WTC11 (cell line): ENCODE data around the gene MRNIP. TPM values are rescaled to one million over a fixed set of nuclear protein-coding genes. Genes with fewer than 3 reads are reported as not detected.

Source experiments
- ATAC-seq: fragments of 200-7000 bp; cut with Tn5 transposase; 2 replicates; pipeline ENCODE4 v1.10.0; 2021; ENCODE audit warnings: mild to moderate bottlenecking, moderate library complexity
- CTCF ChIA-PET: fragments of 300-600 bp; sonication (Branson Sonifier 250); formaldehyde crosslinking; loops from one replicate; lab custom pipeline; 2021; ENCODE audit warnings: antibody characterized with exemption; lab: Charles Lee
- POLR2A ChIA-PET: fragments of 350-600 bp; sonication (Branson Sonifier 250); formaldehyde crosslinking; loops from one replicate; lab custom pipeline; 2021; ENCODE audit warnings: antibody characterized with exemption; lab: Charles Lee
- DNase-seq: peaks from one replicate; pipeline ENCODE4 v3.0.0; 2021; ENCODE audit warnings: low spot score
- H3K27ac Mint-ChIP-seq: 2 replicates; pipeline ENCODE4 v1.8.0; 2021; ENCODE audit warnings: mixed read lengths
- H3K27me3 Mint-ChIP-seq: 2 replicates; pipeline ENCODE4 v1.8.0; 2021; ENCODE audit warnings: low read depth, mild to moderate bottlenecking, moderate library complexity, mixed read lengths
- H3K36me3 Mint-ChIP-seq: 2 replicates; pipeline ENCODE4 v1.8.0; 2021; ENCODE audit warnings: mixed read lengths
- H3K4me1 Mint-ChIP-seq: 2 replicates; pipeline ENCODE4 v1.8.0; 2022; ENCODE audit warnings: mixed read lengths
- H3K4me3 Mint-ChIP-seq: 2 replicates; pipeline ENCODE4 v1.8.0; 2021; ENCODE audit warnings: mild to moderate bottlenecking, moderate library complexity, mixed read lengths
- H3K9me3 Mint-ChIP-seq: 2 replicates; pipeline ENCODE4 v1.8.0; 2021; ENCODE audit warnings: mixed read lengths
- ATF3 ChIP-seq: sonication (generic); formaldehyde crosslinking; conservative IDR thresholded peaks from 2 replicates; pipeline ENCODE4 v1.8.1; 2022; ENCODE audit warnings: mild to moderate bottlenecking, missing genetic modification reagents
- CBFB ChIP-seq: sonication (generic); formaldehyde crosslinking; IDR thresholded peaks from 2 replicates; pipeline ENCODE4 v1.8.1; 2022; ENCODE audit warnings: mild to moderate bottlenecking, low read depth, missing genetic modification reagents
- CDX4 ChIP-seq: fragments of 250-450 bp; sonication (Bioruptor Pico); IDR thresholded peaks from 2 replicates; pipeline ENCODE4 v1.9.0; 2021; ENCODE audit warnings: moderate library complexity, mild to moderate bottlenecking, inconsistent platforms, borderline replicate concordance
- CREM ChIP-seq: sonication (generic); formaldehyde crosslinking; IDR thresholded peaks from 2 replicates; pipeline ENCODE4 v1.8.1; 2022; ENCODE audit warnings: mild to moderate bottlenecking, missing genetic modification reagents, moderate library complexity
- ETV6 ChIP-seq: sonication (generic); formaldehyde crosslinking; IDR thresholded peaks from 2 replicates; pipeline ENCODE4 v1.8.1; 2022; ENCODE audit warnings: mild to moderate bottlenecking, missing genetic modification reagents
- FOXP1 ChIP-seq: sonication (generic); formaldehyde crosslinking; IDR thresholded peaks from 2 replicates; pipeline ENCODE4 v1.8.0; 2022; ENCODE audit warnings: missing genetic modification reagents, mild to moderate bottlenecking, moderate library complexity, borderline replicate concordance
- FOXP4 ChIP-seq: sonication (generic); formaldehyde crosslinking; IDR thresholded peaks from 2 replicates; pipeline ENCODE4 v1.8.0; 2022; ENCODE audit warnings: mild to moderate bottlenecking, missing genetic modification reagents
- GRHL2 ChIP-seq: fragments of 250-450 bp; sonication (Bioruptor Pico); IDR thresholded peaks from 2 replicates; pipeline ENCODE4 v1.8.0; 2022; ENCODE audit warnings: mild to moderate bottlenecking, moderate library complexity; ENCODE audit not compliant: insufficient replicate concordance, severe bottlenecking
- GTF2I ChIP-seq: fragments of 250-450 bp; sonication (Bioruptor Pico); conservative IDR thresholded peaks from 2 replicates; pipeline ENCODE4 v1.4.0; 2021; ENCODE audit warnings: mild to moderate bottlenecking
- IRF2 ChIP-seq: sonication (generic); formaldehyde crosslinking; IDR thresholded peaks from 2 replicates; pipeline ENCODE4 v1.8.0; 2022; ENCODE audit warnings: low read depth, missing genetic modification reagents, borderline replicate concordance
- JAZF1 ChIP-seq: fragments of 250-450 bp; sonication (Bioruptor Pico); IDR thresholded peaks from 2 replicates; pipeline ENCODE4 v1.9.0; 2021; ENCODE audit warnings: moderate library complexity, mild to moderate bottlenecking, inconsistent platforms
- KAT7 ChIP-seq: sonication (generic); formaldehyde crosslinking; IDR thresholded peaks from 2 replicates; pipeline ENCODE4 v1.8.1; 2023; ENCODE audit warnings: missing genetic modification reagents, mild to moderate bottlenecking, borderline replicate concordance
- MAX ChIP-seq: sonication (generic); formaldehyde crosslinking; IDR thresholded peaks from 2 replicates; pipeline ENCODE4 v1.8.0; 2022; ENCODE audit warnings: mild to moderate bottlenecking, missing genetic modification reagents
- MYBL2 ChIP-seq: sonication (generic); formaldehyde crosslinking; IDR thresholded peaks from 2 replicates; pipeline ENCODE4 v1.8.1; 2023; ENCODE audit warnings: mild to moderate bottlenecking, moderate library complexity, missing genetic modification reagents
- NFATC4 ChIP-seq: fragments of 250-450 bp; sonication (Bioruptor Pico); IDR thresholded peaks from 2 replicates; pipeline ENCODE4 v1.9.0; 2021; ENCODE audit warnings: mild to moderate bottlenecking
- PREB ChIP-seq: sonication (generic); formaldehyde crosslinking; IDR thresholded peaks from 2 replicates; pipeline ENCODE4 v1.8.1; 2022; ENCODE audit warnings: mild to moderate bottlenecking, missing genetic modification reagents, moderate library complexity, borderline replicate concordance
- PRRX2 ChIP-seq: fragments of 250-450 bp; sonication (Bioruptor Pico); IDR thresholded peaks from 2 replicates; pipeline ENCODE4 v1.8.0; 2021; ENCODE audit warnings: mild to moderate bottlenecking
- RORB ChIP-seq: fragments of 250-450 bp; sonication (Bioruptor Pico); IDR thresholded peaks from 2 replicates; pipeline ENCODE4 v1.9.0; 2021; ENCODE audit warnings: mild to moderate bottlenecking
- SMAD3 ChIP-seq: sonication (generic); formaldehyde crosslinking; IDR thresholded peaks from 2 replicates; pipeline ENCODE4 v1.8.0; 2022; ENCODE audit warnings: missing genetic modification reagents, mild to moderate bottlenecking, borderline replicate concordance
- SMAD4 ChIP-seq: sonication (generic); formaldehyde crosslinking; IDR thresholded peaks from 2 replicates; pipeline ENCODE4 v1.8.0; 2022; ENCODE audit warnings: mild to moderate bottlenecking, missing genetic modification reagents
- TCF7 ChIP-seq: sonication (generic); formaldehyde crosslinking; IDR thresholded peaks from 2 replicates; pipeline ENCODE4 v1.8.0; 2022; ENCODE audit warnings: mild to moderate bottlenecking, low read depth, missing genetic modification reagents, moderate library complexity
- TEAD4 ChIP-seq: sonication (generic); formaldehyde crosslinking; IDR thresholded peaks from 2 replicates; pipeline ENCODE4 v1.8.0; 2022; ENCODE audit warnings: mild to moderate bottlenecking, missing genetic modification reagents
- USF1 ChIP-seq: sonication (generic); formaldehyde crosslinking; IDR thresholded peaks from 2 replicates; pipeline ENCODE4 v1.8.0; 2022; ENCODE audit warnings: mild to moderate bottlenecking, missing genetic modification reagents
- ZBTB43 ChIP-seq: sonication (generic); formaldehyde crosslinking; IDR thresholded peaks from 2 replicates; pipeline ENCODE4 v1.8.1; 2023; ENCODE audit warnings: mild to moderate bottlenecking, missing genetic modification reagents
- ZNF121 ChIP-seq: sonication (generic); formaldehyde crosslinking; IDR thresholded peaks from 2 replicates; pipeline ENCODE4 v1.8.0; 2023; ENCODE audit warnings: missing genetic modification reagents
- ZNF138 ChIP-seq: sonication (generic); formaldehyde crosslinking; conservative IDR thresholded peaks from 2 replicates; pipeline ENCODE4 v1.8.1; 2022; ENCODE audit warnings: mild to moderate bottlenecking, moderate library complexity, missing genetic modification reagents
- ZNF232 ChIP-seq: sonication (generic); formaldehyde crosslinking; IDR thresholded peaks from 2 replicates; pipeline ENCODE4 v1.8.0; 2022; ENCODE audit warnings: mild to moderate bottlenecking, missing genetic modification reagents
- ZNF396 ChIP-seq: fragments of 250-450 bp; sonication (Bioruptor Pico); IDR thresholded peaks from 2 replicates; pipeline ENCODE4 v1.8.0; 2021; ENCODE audit warnings: mild to moderate bottlenecking, moderate library complexity, borderline replicate concordance
- ZNF416 ChIP-seq: fragments of 250-450 bp; sonication (Bioruptor Pico); IDR thresholded peaks from 2 replicates; pipeline ENCODE4 v1.9.0; 2021; ENCODE audit warnings: mild to moderate bottlenecking, inconsistent platforms
- ZNF425 ChIP-seq: fragments of 250-450 bp; sonication (Bioruptor Pico); conservative IDR thresholded peaks from 2 replicates; pipeline ENCODE4 v1.9.0; 2021; ENCODE audit warnings: mild to moderate bottlenecking
- total RNA-seq: library from RNA; stranded (reverse); gene quantifications from 3 replicates; pipeline ENCODE4 v1.2.3, GENCODE V29; 2021

The MRNIP gene
- total RNA-seq, 1 experiment from 2014 or later: 42.0 TPM

- peaks cover 15% of the 10 kb centered on the region for H3K36me3 Mint-ChIP-seq
- H3K27ac Mint-ChIP-seq: no peak overlapping the region
- ChIA-PET CTCF (interaction anchor here (0.5 to 5.7 kb wide), 14 partner anchors 9 to 811 kb away, joined by 3 to 39 read pairs (median 4); partner anchors contain the start of gene SQSTM1), POLR2A (interaction anchor here (1.1 kb wide), 1 partner anchor 63 kb away, joined by 3 read pairs; no protein-coding TSS in a partner anchor)
- peaks cover 18% of the 10 kb centered on the region for H3K4me1 Mint-ChIP-seq
- peak; percentile 28 for ATAC-seq
- H3K4me3 Mint-ChIP-seq: peak overlapping the region; percentile 67
- H3K27me3 Mint-ChIP-seq: no peaks in the 10 kb centered on the region
- no peaks in the 10 kb centered on the region for H3K9me3 Mint-ChIP-seq
- peak; percentile 56 for DNase-seq
- no peak for TF ChIP-seq NFATC4 (CRISPR knock-in tag)
- TF ChIP-seq ZNF121 (CRISPR knock-in tag): peak; percentile 90
- TF ChIP-seq TEAD4 (CRISPR knock-in tag): no peak
- TF ChIP-seq CBFB: no peak
- no peak for TF ChIP-seq SMAD4 (CRISPR knock-in tag)
- no peak for TF ChIP-seq PREB
- no peak for TF ChIP-seq PRRX2
- TF ChIP-seq ZNF425 (CRISPR knock-in tag): no peak
- no peak for TF ChIP-seq JAZF1 (CRISPR knock-in tag)
- TF ChIP-seq USF1: no peak
- TF ChIP-seq CDX4 (CRISPR knock-in tag): no peak
- TF ChIP-seq MAX: no peak
- TF ChIP-seq ZNF138 (CRISPR knock-in tag): no peak
- no peak for TF ChIP-seq TCF7 (CRISPR knock-in tag)
- 0 out of 2 replicates have a peak, but pooled peaks have one; percentile 72 for TF ChIP-seq KAT7 (CRISPR knock-in tag)
- TF ChIP-seq RORB (CRISPR knock-in tag): no peak
- peak; percentile 51; the same call in 1 of the 2 replicates for TF ChIP-seq FOXP4 (CRISPR knock-in tag)
- no peak for TF ChIP-seq ZNF396
- no peak for TF ChIP-seq GRHL2 (CRISPR knock-in tag)
- TF ChIP-seq CREM (CRISPR knock-in tag): no peak
- no peak; the same call in 1 of the 2 replicates for TF ChIP-seq MYBL2 (CRISPR knock-in tag)
- TF ChIP-seq ZBTB43 (CRISPR knock-in tag): 0 out of 2 replicates have a peak, but pooled peaks have one; percentile 4
- 0 out of 2 replicates have a peak, but pooled peaks have one; percentile 35 for TF ChIP-seq ZNF232 (CRISPR knock-in tag)
- no peak for TF ChIP-seq SMAD3 (CRISPR knock-in tag)
- no peak for TF ChIP-seq ZNF416
- TF ChIP-seq GTF2I (CRISPR knock-in tag): no peak
- TF ChIP-seq ATF3 (CRISPR knock-in tag): no peak
- no peak for TF ChIP-seq ETV6 (CRISPR knock-in tag)
- no peak for TF ChIP-seq FOXP1 (CRISPR knock-in tag)
- no peak for TF ChIP-seq IRF2 (CRISPR knock-in tag)
Measured at GRCh38 chr5:179795049-179795862, 63.4 kb downstream of the MRNIP start.
